Kidney (tissue), 14 donors: Measurements from ENCODE around the gene LSAMP. TPM values are rescaled to one million over a fixed set of nuclear protein-coding genes. Genes with fewer than 3 reads are reported as not detected.

Source experiments
- DNase-seq, 5 donors: peaks; one replicate each; pipeline ENCODE4 v3.0.0-alpha.2; 2013 to 2020
- FAIRE-seq: peaks from 2 replicates; lab custom pipeline; 2012; peaks lifted over from hg19 to GRCh38; lab: Jason Lieb, UNC
- H3K27ac ChIP-seq, 2 donors: one replicate each; pipeline ENCODE4 v1.7.0; 2013; ENCODE audit warnings: low read depth in 2 of 2, low read length in 2 of 2, inconsistent platforms in 1 of 2
- H3K27me3 ChIP-seq: one replicate; pipeline ENCODE4 v1.7.1; 2013; ENCODE audit warnings: low read length, inconsistent platforms; ENCODE audit not compliant: control insufficient read depth, insufficient read depth
- H3K36me3 ChIP-seq, 3 donors: one replicate each; pipeline versions ENCODE4 v1.7.0 to v1.7.1; 2013; ENCODE audit warnings: low read length in 3 of 3, control low read depth in 1 of 3, inconsistent platforms in 1 of 3; ENCODE audit not compliant: insufficient read depth in 3 of 3, control insufficient read depth in 2 of 3
- H3K4me1 ChIP-seq, 3 donors: one replicate each; pipeline versions ENCODE4 v1.7.0 to v1.7.1; 2013; ENCODE audit warnings: low read length in 3 of 3, inconsistent platforms in 1 of 3, low read depth in 1 of 3; ENCODE audit not compliant: control insufficient read depth in 2 of 3, insufficient read depth in 2 of 3
- H3K4me3 ChIP-seq, 3 donors: one replicate each; pipeline versions ENCODE4 v1.7.0 to v1.8.1; 2013; ENCODE audit warnings: low read length in 3 of 3, control low read depth in 1 of 3, inconsistent platforms in 1 of 3
- H3K9ac ChIP-seq, 3 donors: one replicate each; pipeline versions ENCODE4 v1.7.0 to v1.7.1; 2013; ENCODE audit warnings: low read length in 3 of 3, control low read depth in 1 of 3, inconsistent platforms in 1 of 3
- H3K9me3 ChIP-seq, 3 donors: one replicate each; pipeline versions ENCODE4 v1.7.0 to v1.7.1; 2013; ENCODE audit warnings: low read length in 3 of 3, control low read depth in 1 of 3, inconsistent platforms in 1 of 3; ENCODE audit not compliant: control insufficient read depth in 2 of 3, insufficient read depth in 1 of 3
- CTCF ChIP-seq: IDR thresholded peaks from 3 replicates; pipeline ENCODE4 v1.5.1; 2012; ENCODE audit warnings: mild to moderate bottlenecking, moderate library complexity, borderline replicate concordance; ENCODE audit not compliant: insufficient read depth; ENCODE audit errors: extremely low read depth
- intact Hi-C: fragments of 100-400 bp; cut with DNase I; formaldehyde crosslinking; loops from one replicate; pipeline ENCODE4 v1.11.1; 2022
- polyA plus RNA-seq: library from polyadenylated mRNA; stranded (reverse); fragments of 350-450 nt; fragmentation: Illumina TruSeq; extraction: RNeasy Lipid Tissue Mini Kit (QIAGEN cat#74804); gene quantifications from one replicate; pipeline ENCODE4 v1.2.3, GENCODE V29; 2014; ENCODE audit warnings: low read depth, low replicate concordance; ENCODE audit not compliant: insufficient read depth
- total RNA-seq: library from RNA; stranded (reverse); fragmentation: NEBNext Ultra II Directional; extraction: Animal tissue kit (Norgen Biotek cat#: 25700); gene quantifications from one replicate; pipeline ENCODE4 v1.2.1, GENCODE V29; 2021
- donor health status: control.
- donor health status: control.
- donor health status: control.
- donor health status: control.
- donor health status: control.
- donor health status: DM: yes; HTN: yes; CAD: no.
- donor health status: Normal renal cell carcinoma (clear cell type).

Gene LSAMP
- total and polyA plus RNA-seq, 2 donors from 2014 or later: 1.4 to 3.5 TPM

GRCh38 chr3:116034794-116035193 lies 410.5 kb downstream of the LSAMP start:
- DNase-seq (peak in 2 of 5 donors; percentile 51 to 63), FAIRE-seq (no peak)
- no peaks in the 10 kb centered on the region for H3K27me3 ChIP-seq
- intact Hi-C loops: no loop called here
- no peaks in the 10 kb centered on the region for H3K36me3 ChIP-seq
- H3K9me3 ChIP-seq: no peaks in the 10 kb centered on the region
- no peaks in the 10 kb centered on the region for H3K4me1 ChIP-seq
- H3K27ac ChIP-seq: no peak overlapping the region
- no peak for TF ChIP-seq CTCF
- no peak overlapping the region for H3K9ac ChIP-seq
- H3K4me3 ChIP-seq: no peak overlapping the region

DNA sequence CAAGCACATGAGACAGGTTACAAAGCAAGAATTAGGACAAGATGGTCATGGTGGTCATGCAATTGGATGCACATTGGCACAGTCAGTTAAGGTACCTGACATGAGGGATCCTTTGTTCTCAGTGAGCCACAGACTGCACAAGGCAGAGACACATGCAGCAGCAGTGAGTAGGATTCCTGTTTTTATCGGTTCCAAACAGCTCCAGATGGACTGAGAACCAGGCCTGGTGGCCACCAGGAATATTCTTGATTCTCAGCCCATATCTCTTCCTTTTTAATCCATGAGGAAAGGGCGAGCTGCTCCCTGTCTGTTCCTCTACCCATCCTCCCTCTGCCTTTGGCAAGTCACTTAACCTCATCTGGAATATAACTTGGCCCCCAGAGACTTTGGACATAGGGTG lies 411.2 kb downstream of the LSAMP start:
- FAIRE-seq: no peak

DNA sequence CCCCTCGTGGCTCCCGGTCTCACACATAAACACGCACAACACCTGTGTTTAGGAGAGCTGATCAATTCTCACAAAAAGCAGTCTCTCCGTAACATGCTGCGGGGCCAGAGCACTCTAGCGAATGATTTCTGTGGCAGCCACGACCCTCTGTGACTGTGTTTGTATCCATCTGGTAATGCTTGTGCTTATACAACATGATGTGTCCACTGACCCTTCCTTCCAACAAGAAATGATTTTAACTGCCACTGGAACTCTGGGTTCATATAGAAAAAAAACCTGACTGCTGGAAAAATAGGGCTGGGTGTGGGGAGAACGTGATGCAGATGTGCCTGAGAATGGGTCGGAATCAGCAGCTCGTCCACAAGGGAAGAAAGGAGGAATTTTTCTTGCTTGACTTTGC lies 411.8 kb downstream of the LSAMP start:
- Histone ChIP-seq H3K27me3 (no peaks in the 10 kb centered on the region), H3K4me3 (no peak overlapping the region), H3K27ac (no peak overlapping the region), H3K36me3 (no peaks in the 10 kb centered on the region), H3K9me3 (no peaks in the 10 kb centered on the region), H3K9ac (no peak overlapping the region), H3K4me1 (no peaks in the 10 kb centered on the region)
- no peak for DNase-seq
- intact Hi-C loops: no loop called here
- FAIRE-seq: no peak
- no peak for TF ChIP-seq CTCF

More for the DNA sequence above, 411.2 kb downstream of the LSAMP start:
- H3K4me1 ChIP-seq: no peaks in the 10 kb centered on the region
- no peak overlapping the region for H3K4me3 ChIP-seq
- no peaks in the 10 kb centered on the region for H3K27me3 ChIP-seq
- H3K9me3 ChIP-seq: no peaks in the 10 kb centered on the region
- no peak for TF ChIP-seq CTCF
- no peaks in the 10 kb centered on the region for H3K36me3 ChIP-seq
- no peak overlapping the region for H3K9ac ChIP-seq
- DNase-seq: no peak
- H3K27ac ChIP-seq: no peak overlapping the region
- intact Hi-C loops: no loop called here

DNA sequence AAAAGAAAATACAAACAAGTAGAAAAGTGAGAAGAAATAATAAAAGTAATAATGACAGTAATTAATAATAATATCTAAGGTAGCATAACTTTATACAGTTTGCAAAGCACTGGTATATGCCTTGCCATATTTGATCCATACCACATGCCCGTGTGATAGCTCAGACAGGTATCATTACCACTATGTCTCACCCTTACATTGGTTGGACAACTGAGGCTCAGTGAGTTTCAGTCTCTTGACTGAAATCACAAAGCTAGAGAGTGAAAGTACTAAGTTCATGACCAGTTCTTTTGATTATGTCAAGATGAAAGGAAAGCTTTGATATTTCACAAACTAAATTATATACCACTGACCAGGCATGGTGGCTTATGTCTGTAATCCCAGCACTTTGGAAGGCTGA lies 413.1 kb downstream of the LSAMP start:
- Histone ChIP-seq H3K4me3 (no peak overlapping the region), H3K9ac (no peak overlapping the region), H3K27ac (no peak overlapping the region), H3K36me3 (no peaks in the 10 kb centered on the region), H3K9me3 (no peaks in the 10 kb centered on the region), H3K4me1 (no peaks in the 10 kb centered on the region), H3K27me3 (no peaks in the 10 kb centered on the region)
- TF ChIP-seq CTCF: no peak
- DNase-seq (no peak), FAIRE-seq (no peak)
- intact Hi-C loops: no loop called here
